CD4-positive, alpha-beta T cell (primary cell): Measurements from ENCODE around the gene FN3K. TPM values are rescaled to one million over a fixed set of nuclear protein-coding genes. Genes with fewer than 3 reads are reported as not detected.
A peak's percentile ranks its signal among the peaks of the same experiment; 100 is the strongest.

Source experiments
- ATAC-seq: fragments of 200-7000 bp; cut with Tn5 transposase; one replicate; pipeline ENCODE4 v1.10.0; 2022; ENCODE audit warnings: mild to moderate bottlenecking; ENCODE audit not compliant: poor library complexity
- CTCF ChIA-PET: fragments of 350-600 bp; sonication (Branson Sonifier 250); formaldehyde crosslinking; loops from one replicate; lab custom pipeline; 2021; ENCODE audit warnings: antibody characterized with exemption, inconsistent platforms; lab: Charles Lee
- POLR2A ChIA-PET: fragments of 350-600 bp; sonication (Branson Sonifier 250); formaldehyde crosslinking; loops from one replicate; lab custom pipeline; 2021; ENCODE audit warnings: antibody characterized with exemption, inconsistent platforms; lab: Charles Lee
- DNase-seq, 14 experiments: peaks; one replicate each; pipeline ENCODE4 v3.0.0-alpha.2; 2013 to 2020; ENCODE audit warnings: mixed read lengths in 2 of 14
- H3K27ac ChIP-seq, 2 donors: one replicate each; pipeline versions ENCODE4 v1.5.1 to v1.7.0; 2013; ENCODE audit warnings: low read length in 2 of 2, low read depth in 1 of 2, mild to moderate bottlenecking in 1 of 2
- H3K27me3 ChIP-seq, 2 experiments: 1 replicate in 1 of 2; 2 replicates in 1 of 2; pipeline versions ENCODE4 v1.6.1 to v1.7.0; 2013; ENCODE audit warnings: low read length in 2 of 2, control low read depth in 1 of 2, mild to moderate bottlenecking in 1 of 2, moderate library complexity in 1 of 2; ENCODE audit not compliant: insufficient read depth in 2 of 2, control insufficient read depth in 1 of 2
- H3K36me3 ChIP-seq: one replicate; pipeline ENCODE4 v1.6.1; 2013; ENCODE audit warnings: low read length, control low read depth; ENCODE audit not compliant: insufficient read depth
- H3K4me1 ChIP-seq: one replicate; pipeline ENCODE4 v1.6.1; 2013; ENCODE audit warnings: low read length, control low read depth; ENCODE audit not compliant: insufficient read depth
- H3K4me3 ChIP-seq: one replicate; pipeline ENCODE4 v1.5.1; 2013; ENCODE audit warnings: mild to moderate bottlenecking, low read length, moderate library complexity
- H3K9me3 ChIP-seq, 2 experiments: 1 replicate in 1 of 2; 2 replicates in 1 of 2; pipeline versions ENCODE4 v1.6.1 to v1.7.0; 2013; ENCODE audit warnings: low read length in 2 of 2, mild to moderate bottlenecking in 2 of 2, control low read depth in 1 of 2, moderate library complexity in 1 of 2; ENCODE audit not compliant: control insufficient read depth in 1 of 2, insufficient read depth in 1 of 2
- H3K27ac Mint-ChIP-seq: one replicate; pipeline ENCODE4 v1.8.0; 2020; ENCODE audit warnings: mixed read lengths
- H3K27me3 Mint-ChIP-seq: one replicate; pipeline ENCODE4 v1.8.0; 2021; ENCODE audit warnings: mixed read lengths
- H3K36me3 Mint-ChIP-seq: one replicate; pipeline ENCODE4 v1.8.0; 2021; ENCODE audit warnings: low read depth, mixed read lengths
- H3K4me1 Mint-ChIP-seq: one replicate; pipeline ENCODE4 v1.8.0; 2021; ENCODE audit warnings: low read depth, mixed read lengths
- H3K4me3 Mint-ChIP-seq: one replicate; pipeline ENCODE4 v1.8.0; 2020; ENCODE audit warnings: mild to moderate bottlenecking, mixed read lengths
- H3K9me3 Mint-ChIP-seq: one replicate; pipeline ENCODE4 v1.8.0; 2020; ENCODE audit warnings: mixed read lengths
- intact Hi-C, 2 experiments: fragments of 100-400 bp; cut with DNase I in 1 of 2; cut with micrococcal nuclease in 1 of 2; formaldehyde crosslinking; loops; one replicate each; pipeline versions ENCODE4 v1.15.1 to v1.9.0; 2023 to 2025; cut with DNase I, micrococcal nuclease
- total RNA-seq, 174 experiments: library from RNA in 2 of 174; stranded (reverse) in 2 of 174; gene quantifications; one replicate each; pipeline ENCODE4 v1.2.3 and lab custom pipeline; 2021 to 2026
- TF ChIP-seq, protein P1 (sequence below): fragments of 200-600 bp; IDR thresholded peaks from one replicate; pipeline ENCODE4 v1.8.0; 2022; ENCODE audit warnings: antibody characterized with exemption, mild to moderate bottlenecking

FN3K gene
- total RNA-seq, 2 experiments from 2014 or later, result 4.2 to 4.9 TPM

DNA sequence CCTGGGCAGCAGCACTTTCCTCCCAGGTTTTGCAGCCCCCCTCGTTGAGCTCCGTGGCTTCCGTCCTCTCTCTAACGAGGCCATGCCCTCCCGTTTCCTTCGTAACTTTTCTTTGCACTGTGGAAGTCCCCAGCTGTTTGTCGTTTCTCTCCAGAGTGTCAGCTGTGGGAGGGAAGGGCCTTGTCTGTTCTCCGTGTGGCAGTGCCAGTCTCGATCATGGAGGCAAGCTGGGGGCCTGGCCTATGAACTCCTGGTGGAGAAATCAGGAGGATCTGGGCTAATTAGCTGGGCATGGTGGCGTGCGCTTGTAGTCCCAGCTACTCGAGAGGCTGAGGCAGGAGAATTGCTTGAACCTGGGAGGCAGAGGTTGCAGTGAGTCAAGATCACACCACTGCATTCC lies 44.8 kb downstream of the FN3K start:
- intact Hi-C loops, result loop anchor here in 1 of 2 experiments (5.0 to 10.0 kb wide), 4 partner anchors 77 to 352 kb away; no protein-coding TSS in a partner anchor

DNA sequence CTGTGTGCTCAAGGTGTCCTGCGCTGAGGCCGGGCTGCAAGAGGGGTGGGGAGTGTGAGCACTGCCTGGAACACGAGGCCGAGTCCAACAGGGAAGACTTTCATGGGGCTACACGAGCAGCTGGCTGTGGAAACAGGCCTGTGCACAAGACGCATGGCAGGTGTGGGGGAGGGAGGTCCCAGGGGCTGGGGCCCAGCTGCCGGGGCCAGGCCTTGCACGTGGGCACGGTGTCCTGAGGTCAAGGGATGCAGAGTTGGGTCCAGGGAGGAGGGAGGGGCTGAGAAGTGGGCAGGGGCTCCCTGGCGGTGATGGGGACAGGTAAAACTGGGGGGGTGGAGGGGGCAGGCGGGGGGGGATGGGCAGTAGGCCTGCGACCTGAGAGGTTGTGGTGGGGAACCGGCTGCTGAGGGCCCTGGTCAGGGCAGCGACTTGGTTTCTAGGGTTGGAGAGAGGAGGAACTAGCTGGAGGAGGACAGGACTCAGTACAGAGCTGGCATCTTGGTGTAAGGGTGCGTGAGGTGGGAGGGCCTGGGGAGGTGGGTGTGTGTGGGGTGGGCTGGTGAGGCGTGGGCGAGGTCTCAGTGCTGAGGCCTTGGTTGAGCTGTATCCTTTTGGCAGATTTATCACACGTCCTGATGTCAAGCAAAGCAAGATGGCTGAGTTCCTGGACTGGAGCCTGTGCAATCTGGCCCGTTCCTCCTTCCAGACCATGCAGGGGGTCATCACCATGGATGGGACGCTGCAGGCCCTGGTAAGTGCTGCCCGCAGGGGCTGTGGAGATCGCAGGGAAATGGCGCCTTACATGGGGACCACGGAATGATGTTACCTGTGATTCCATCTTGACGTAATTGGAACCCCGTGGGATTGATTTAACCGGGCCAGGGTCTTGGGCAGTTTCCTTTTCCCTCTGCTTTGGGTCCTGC lies 45.8 kb downstream of the FN3K start:
- Histone ChIP-seq H3K9me3 (no peaks in the 10 kb centered on the region), H3K4me3 (no peak overlapping the region), H3K27ac (no peak overlapping the region), H3K36me3 (peaks cover 16% of the 10 kb centered on the region), H3K27me3 (no peaks in the 10 kb centered on the region), H3K4me1 (peaks cover 18% of the 10 kb centered on the region)
- DNase-seq (peak in 1 of 14 experiments; percentile 35), ATAC-seq (no peak)
- intact Hi-C loops, result loop anchor here in 1 of 2 experiments (1.0 to 10.0 kb wide), 5 partner anchors 76 to 351 kb away; no protein-coding TSS in a partner anchor
- POLR2A ChIA-PET, result interaction anchor here (1.0 kb wide), 1 partner anchor 84 kb away, joined by 3 read pairs; no protein-coding TSS in a partner anchor
- Mint-ChIP-seq H3K9me3 (no peaks in the 10 kb centered on the region), H3K27me3 (no peaks in the 10 kb centered on the region), H3K4me3 (no peak overlapping the region), H3K27ac (peak overlapping the region; percentile 69), H3K4me1 (peaks cover 12% of the 10 kb centered on the region), H3K36me3 (peaks cover 13% of the 10 kb centered on the region)
- TF ChIP-seq, protein P1, sequence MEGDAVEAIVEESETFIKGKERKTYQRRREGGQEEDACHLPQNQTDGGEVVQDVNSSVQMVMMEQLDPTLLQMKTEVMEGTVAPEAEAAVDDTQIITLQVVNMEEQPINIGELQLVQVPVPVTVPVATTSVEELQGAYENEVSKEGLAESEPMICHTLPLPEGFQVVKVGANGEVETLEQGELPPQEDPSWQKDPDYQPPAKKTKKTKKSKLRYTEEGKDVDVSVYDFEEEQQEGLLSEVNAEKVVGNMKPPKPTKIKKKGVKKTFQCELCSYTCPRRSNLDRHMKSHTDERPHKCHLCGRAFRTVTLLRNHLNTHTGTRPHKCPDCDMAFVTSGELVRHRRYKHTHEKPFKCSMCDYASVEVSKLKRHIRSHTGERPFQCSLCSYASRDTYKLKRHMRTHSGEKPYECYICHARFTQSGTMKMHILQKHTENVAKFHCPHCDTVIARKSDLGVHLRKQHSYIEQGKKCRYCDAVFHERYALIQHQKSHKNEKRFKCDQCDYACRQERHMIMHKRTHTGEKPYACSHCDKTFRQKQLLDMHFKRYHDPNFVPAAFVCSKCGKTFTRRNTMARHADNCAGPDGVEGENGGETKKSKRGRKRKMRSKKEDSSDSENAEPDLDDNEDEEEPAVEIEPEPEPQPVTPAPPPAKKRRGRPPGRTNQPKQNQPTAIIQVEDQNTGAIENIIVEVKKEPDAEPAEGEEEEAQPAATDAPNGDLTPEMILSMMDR, result no peak
- CTCF ChIA-PET, result interaction anchor here (0.7 to 1.7 kb wide), 9 partner anchors 76 to 419 kb away, joined by 3 to 8 read pairs (median 4); no protein-coding TSS in a partner anchor

More for the DNA sequence above, 44.8 kb downstream of the FN3K start:
- CTCF ChIA-PET, result no interaction called here
- H3K4me3 ChIP-seq, result no peak overlapping the region
- H3K9me3 Mint-ChIP-seq, result no peaks in the 10 kb centered on the region
- DNase-seq, result no peak
- peaks cover 23% of the 10 kb centered on the region for H3K4me1 ChIP-seq
- no peak overlapping the region for H3K27ac ChIP-seq
- peaks cover 15% of the 10 kb centered on the region for H3K4me1 Mint-ChIP-seq
- H3K36me3 Mint-ChIP-seq, result peaks cover 13% of the 10 kb centered on the region
- no peak overlapping the region for H3K4me3 Mint-ChIP-seq
- H3K27me3 Mint-ChIP-seq, result no peaks in the 10 kb centered on the region
- TF ChIP-seq, protein P1, result no peak
- POLR2A ChIA-PET, result no interaction called here
- peaks cover 16% of the 10 kb centered on the region for H3K36me3 ChIP-seq
- ATAC-seq, result no peak
- no peak overlapping the region for H3K27ac Mint-ChIP-seq
- H3K9me3 ChIP-seq, result no peaks in the 10 kb centered on the region
- no peaks in the 10 kb centered on the region for H3K27me3 ChIP-seq

DNA sequence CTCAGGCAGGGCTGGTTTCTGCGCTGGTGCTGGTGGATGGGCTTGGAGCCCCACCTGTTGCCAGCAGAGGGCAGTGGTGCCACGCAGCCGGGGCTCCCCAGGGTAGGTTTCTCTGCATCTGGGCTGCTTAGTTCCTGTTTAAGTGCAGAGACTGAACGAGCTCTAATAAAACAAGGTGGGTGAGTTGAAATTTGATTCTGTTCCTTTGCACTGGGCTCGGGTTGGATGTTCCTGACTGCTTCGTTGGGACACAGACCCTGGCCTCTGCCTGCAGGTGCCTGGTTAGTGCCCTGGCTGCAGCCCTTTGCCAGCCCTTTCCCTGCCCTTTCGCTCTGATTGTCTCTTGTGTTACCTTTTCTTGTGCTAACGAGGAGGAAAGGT lies 46.5 kb downstream of the FN3K start:
- Histone ChIP-seq H3K27ac (no peak overlapping the region), H3K4me1 (peaks cover 13% of the 10 kb centered on the region), H3K9me3 (no peaks in the 10 kb centered on the region), H3K36me3 (peaks cover 11% of the 10 kb centered on the region), H3K4me3 (no peak overlapping the region), H3K27me3 (no peaks in the 10 kb centered on the region)
- DNase-seq, result peak; percentile 77 to 90 (median 86)
- H3K4me1 Mint-ChIP-seq, result peaks cover 12% of the 10 kb centered on the region
- no peak overlapping the region for H3K4me3 Mint-ChIP-seq
- ATAC-seq, result peak; percentile 100
- H3K27ac Mint-ChIP-seq, result peak overlapping the region; percentile 69
- H3K36me3 Mint-ChIP-seq, result peaks cover 11% of the 10 kb centered on the region
- CTCF ChIA-PET, result interaction anchor here (0.6 to 1.7 kb wide), 11 partner anchors 76 to 418 kb away, joined by 3 to 8 read pairs (median 4); no protein-coding TSS in a partner anchor
- POLR2A ChIA-PET, result interaction anchor here (1.0 kb wide), 1 partner anchor 84 kb away, joined by 3 read pairs; no protein-coding TSS in a partner anchor
- no peaks in the 10 kb centered on the region for H3K27me3 Mint-ChIP-seq
- intact Hi-C loops, result loop anchor here (1.0 to 10.0 kb wide), 8 partner anchors 75 to 350 kb away; no protein-coding TSS in a partner anchor
- TF ChIP-seq, protein P1, result peak; percentile 97
- H3K9me3 Mint-ChIP-seq, result no peaks in the 10 kb centered on the region
